Midbrain (tissue), 1 donor: ENCODE measurements around the gene ROBO2.

ENCODE experiments used
- DNase-seq: peaks from one replicate; lab custom pipeline; 2025; lab: John Stamatoyannopoulos, UW

The ROBO2 gene

GRCh38 chr3:77122652-77123051, 82.8 kb downstream of the ROBO2 start:
- no peak for DNase-seq

GRCh38 chr3:77125966-77126365, 86.1 kb downstream of the ROBO2 start:
- DNase-seq, result no peak

GRCh38 chr3:77134769-77135168, 94.9 kb downstream of the ROBO2 start:
- DNase-seq, result no peak

- no peak for DNase-seq
These were observed 97.7 kb downstream of the ROBO2 start for GRCh38 chr3:77137559-77137958.

- DNase-seq, result no peak
These were observed 99.7 kb downstream of the ROBO2 start for GRCh38 chr3:77139624-77140023.

- DNase-seq, result no peak
These were observed 101.5 kb downstream of the ROBO2 start for GRCh38 chr3:77141423-77141822.

GRCh38 chr3:77142578-77142977, 102.7 kb downstream of the ROBO2 start:
- no peak for DNase-seq

- no peak for DNase-seq
These were observed 106.1 kb downstream of the ROBO2 start for GRCh38 chr3:77146004-77146403.

GRCh38 chr3:77147836-77148578, 108.1 kb downstream of the ROBO2 start:
- no peak for DNase-seq

- DNase-seq, result no peak
These were observed 109.5 kb downstream of the ROBO2 start for GRCh38 chr3:77149382-77149781.

- DNase-seq, result no peak
These were observed 110.1 kb downstream of the ROBO2 start for GRCh38 chr3:77150028-77150427.

GRCh38 chr3:77150759-77151158, 110.9 kb downstream of the ROBO2 start:
- DNase-seq, result no peak

- no peak for DNase-seq
These were observed 119.1 kb downstream of the ROBO2 start for GRCh38 chr3:77158730-77159581.

GRCh38 chr3:77160931-77161497, 121.1 kb downstream of the ROBO2 start:
- DNase-seq, result no peak

GRCh38 chr3:77169823-77170222, 129.9 kb downstream of the ROBO2 start:
- no peak for DNase-seq

- DNase-seq, result no peak
These were observed 131.1 kb downstream of the ROBO2 start for GRCh38 chr3:77171026-77171425.

GRCh38 chr3:77179762-77180161, 139.9 kb downstream of the ROBO2 start:
- no peak for DNase-seq

GRCh38 chr3:77182341-77182740, 142.4 kb downstream of the ROBO2 start:
- no peak for DNase-seq

- no peak for DNase-seq
These were observed 146.4 kb downstream of the ROBO2 start for GRCh38 chr3:77186319-77186718.

- no peak for DNase-seq
These were observed 146.8 kb downstream of the ROBO2 start for GRCh38 chr3:77186728-77187127.

GRCh38 chr3:77188210-77188609, 148.3 kb downstream of the ROBO2 start:
- DNase-seq, result no peak

GRCh38 chr3:77189258-77189657, 149.4 kb downstream of the ROBO2 start:
- DNase-seq, result no peak

- no peak for DNase-seq
These were observed 149.8 kb downstream of the ROBO2 start for GRCh38 chr3:77189684-77190083.
